H9 (cell line): ENCODE data around the gene HIP1. TPM values are rescaled to one million over a fixed set of nuclear protein-coding genes. Genes with fewer than 3 reads are reported as not detected.

Experiments used
- DNase-seq: peaks from one replicate; pipeline ENCODE4 v3.0.0-alpha.2; 2017
- H2AFZ ChIP-seq: one replicate; pipeline ENCODE4 v1.6.1; 2013; ENCODE audit warnings: mild to moderate bottlenecking, low read length, control low read depth, moderate library complexity
- H2AK5ac ChIP-seq: 2 replicates; pipeline ENCODE4 v1.6.1; 2013; ENCODE audit warnings: low read length, control low read depth, mixed read lengths; ENCODE audit not compliant: insufficient read length
- H2BK120ac ChIP-seq: one replicate; pipeline ENCODE4 v1.6.1; 2013; ENCODE audit warnings: low read depth, mild to moderate bottlenecking, low read length, control low read depth, inconsistent platforms; ENCODE audit not compliant: poor library complexity, severe bottlenecking
- H2BK12ac ChIP-seq: 2 replicates; pipeline ENCODE4 v1.6.1; 2013; ENCODE audit warnings: low read length, control low read depth, mixed read lengths, low read depth; ENCODE audit not compliant: insufficient read length
- H2BK15ac ChIP-seq: 2 replicates; pipeline ENCODE4 v1.6.1; 2013; ENCODE audit warnings: low read depth, low read length, control low read depth
- H2BK20ac ChIP-seq: one replicate; pipeline ENCODE4 v1.6.1; 2013; ENCODE audit warnings: low read depth, mild to moderate bottlenecking, low read length, control low read depth, inconsistent platforms; ENCODE audit not compliant: poor library complexity, severe bottlenecking
- H2BK5ac ChIP-seq: 2 replicates; pipeline ENCODE4 v1.6.1; 2013; ENCODE audit warnings: low read length, control low read depth, mixed read lengths; ENCODE audit not compliant: insufficient read length
- H3K14ac ChIP-seq: 2 replicates; pipeline ENCODE4 v1.6.1; 2013; ENCODE audit warnings: low read length, control low read depth; ENCODE audit not compliant: insufficient read depth
- H3K18ac ChIP-seq: 2 replicates; pipeline ENCODE4 v1.6.1; 2013; ENCODE audit warnings: low read depth, mild to moderate bottlenecking, mixed read lengths, low read length, control low read depth; ENCODE audit not compliant: insufficient read length
- H3K23ac ChIP-seq: 2 replicates; pipeline ENCODE4 v1.6.1; 2013; ENCODE audit warnings: low read length, control low read depth, mixed read lengths, low read depth; ENCODE audit not compliant: insufficient read length
- H3K23me2 ChIP-seq: 2 replicates; pipeline ENCODE4 v1.6.1; 2013; ENCODE audit warnings: low read depth, mild to moderate bottlenecking, mixed read lengths, low read length, control low read depth; ENCODE audit not compliant: insufficient read length, poor library complexity, severe bottlenecking
- H3K27ac ChIP-seq: 2 replicates; pipeline ENCODE4 v1.5.1; 2013; ENCODE audit warnings: low read length, control low read depth, mixed read lengths, low read depth; ENCODE audit not compliant: insufficient read length
- H3K27me3 ChIP-seq: 2 replicates; pipeline ENCODE4 v1.6.1; 2013; ENCODE audit warnings: low read length, control low read depth, inconsistent platforms; ENCODE audit not compliant: insufficient read depth
- H3K4ac ChIP-seq: 2 replicates; pipeline ENCODE4 v1.6.1; 2013; ENCODE audit warnings: low read depth, mild to moderate bottlenecking, control low read depth, inconsistent platforms, low read length, moderate library complexity
- H3K4me1 ChIP-seq: 2 replicates; pipeline ENCODE4 v1.6.1; 2013; ENCODE audit warnings: low read length, control low read depth, inconsistent platforms; ENCODE audit not compliant: insufficient read depth
- H3K4me2 ChIP-seq: 2 replicates; pipeline ENCODE4 v1.6.1; 2013; ENCODE audit warnings: low read length, control low read depth, mixed read lengths; ENCODE audit not compliant: insufficient read length, insufficient read depth
- H3K56ac ChIP-seq: 2 replicates; pipeline ENCODE4 v1.6.1; 2013; ENCODE audit warnings: low read depth, mild to moderate bottlenecking, mixed read lengths, low read length, control low read depth; ENCODE audit not compliant: insufficient read length
- H3K79me1 ChIP-seq: 2 replicates; pipeline ENCODE4 v1.6.1; 2013; ENCODE audit warnings: low read depth, mild to moderate bottlenecking, moderate library complexity, low read length, control low read depth, inconsistent platforms; ENCODE audit not compliant: insufficient read depth, poor library complexity, severe bottlenecking
- H3K79me2 ChIP-seq: 2 replicates; pipeline ENCODE4 v1.6.1; 2013; ENCODE audit warnings: low read length, control low read depth, inconsistent platforms; ENCODE audit not compliant: insufficient read depth
- H3K9ac ChIP-seq: 2 replicates; pipeline ENCODE4 v1.6.1; 2013; ENCODE audit warnings: low read length, control low read depth, mixed read lengths; ENCODE audit not compliant: insufficient read length; ENCODE audit errors: extremely low read depth
- H3K9me3 ChIP-seq: one replicate; pipeline ENCODE4 v1.6.1; 2013; ENCODE audit warnings: low read depth, low read length, inconsistent platforms; ENCODE audit not compliant: control insufficient read depth
- H3T11ph ChIP-seq: one replicate; pipeline ENCODE4 v1.6.1; 2013; ENCODE audit warnings: mild to moderate bottlenecking, low read length, control low read depth, inconsistent platforms
- H4K20me1 ChIP-seq: one replicate; pipeline ENCODE4 v1.6.1; 2013; ENCODE audit not compliant: control insufficient read depth, insufficient read length, insufficient read depth
- H4K5ac ChIP-seq: 2 replicates; pipeline ENCODE4 v1.6.1; 2013; ENCODE audit warnings: low read depth, mild to moderate bottlenecking, mixed read lengths, low read length, control low read depth; ENCODE audit not compliant: insufficient read length
- H4K8ac ChIP-seq: replicated peaks from 2 replicates; pipeline ENCODE4 v1.6.1; 2013; ENCODE audit warnings: low read length, control low read depth, mixed read lengths, low read depth; ENCODE audit not compliant: insufficient read length
- H4K91ac ChIP-seq: 2 replicates; pipeline ENCODE4 v1.6.1; 2013; ENCODE audit warnings: low read depth, mild to moderate bottlenecking, moderate library complexity, mixed read lengths, low read length, control low read depth; ENCODE audit not compliant: insufficient read length
- H3K27ac Mint-ChIP-seq, 3 experiments: 2 replicates in 2 of 3; 3 replicates in 1 of 3; pipeline ENCODE4 v1.8.0; 2020 to 2021; ENCODE audit warnings: mixed read lengths in 3 of 3, mild to moderate bottlenecking in 1 of 3, moderate library complexity in 1 of 3
- H3K27me3 Mint-ChIP-seq: 2 replicates; pipeline ENCODE4 v1.8.0; 2021; ENCODE audit warnings: low read depth, mild to moderate bottlenecking, moderate library complexity, mixed read lengths
- H3K36me3 Mint-ChIP-seq, 3 experiments: 2 replicates in 2 of 3; 3 replicates in 1 of 3; pipeline ENCODE4 v1.8.0; 2020 to 2021; ENCODE audit warnings: low read depth in 3 of 3, mixed read lengths in 3 of 3; ENCODE audit not compliant: insufficient read depth in 1 of 3
- H3K4me1 Mint-ChIP-seq, 2 experiments: 2 replicates each; pipeline ENCODE4 v1.8.0; 2020; ENCODE audit warnings: mixed read lengths in 2 of 2
- H3K4me3 Mint-ChIP-seq, 2 experiments: 2 replicates in 1 of 2; 3 replicates in 1 of 2; pipeline ENCODE4 v1.8.0; 2020 to 2021; ENCODE audit warnings: mild to moderate bottlenecking in 2 of 2, mixed read lengths in 2 of 2, moderate library complexity in 1 of 2
- H3K9me3 Mint-ChIP-seq, 2 experiments: 2 replicates in 1 of 2; 3 replicates in 1 of 2; pipeline ENCODE4 v1.8.0; 2020; ENCODE audit warnings: mild to moderate bottlenecking in 2 of 2, mixed read lengths in 2 of 2, moderate library complexity in 1 of 2
- CTCF ChIP-seq: fragments of 200-600 bp; sonication (generic); conservative IDR thresholded peaks from 3 replicates; pipeline ENCODE4 v1.8.0; 2021; ENCODE audit warnings: antibody characterized with exemption, mild to moderate bottlenecking
- WGBS: extraction: QIAGEN DNeasy Blood & Tissue Kit; methylation state at CpG from one replicate; pipeline ENCODE4 v1.1.7; 2013; ENCODE audit warnings: missing lambda C conversion rate, low lambda C conversion rate, mixed read lengths; ENCODE audit not compliant: insufficient read length; ENCODE audit errors: extremely low coverage; 5-methylcytosine and 5-hydroxymethylcytosine counted together
- total RNA-seq: library from RNA; stranded (reverse); gene quantifications from 2 replicates; pipeline ENCODE4 v1.2.1, GENCODE V29; 2021

The HIP1 gene
- total RNA-seq, 1 experiment from 2014 or later: 87.5 TPM

DNA sequence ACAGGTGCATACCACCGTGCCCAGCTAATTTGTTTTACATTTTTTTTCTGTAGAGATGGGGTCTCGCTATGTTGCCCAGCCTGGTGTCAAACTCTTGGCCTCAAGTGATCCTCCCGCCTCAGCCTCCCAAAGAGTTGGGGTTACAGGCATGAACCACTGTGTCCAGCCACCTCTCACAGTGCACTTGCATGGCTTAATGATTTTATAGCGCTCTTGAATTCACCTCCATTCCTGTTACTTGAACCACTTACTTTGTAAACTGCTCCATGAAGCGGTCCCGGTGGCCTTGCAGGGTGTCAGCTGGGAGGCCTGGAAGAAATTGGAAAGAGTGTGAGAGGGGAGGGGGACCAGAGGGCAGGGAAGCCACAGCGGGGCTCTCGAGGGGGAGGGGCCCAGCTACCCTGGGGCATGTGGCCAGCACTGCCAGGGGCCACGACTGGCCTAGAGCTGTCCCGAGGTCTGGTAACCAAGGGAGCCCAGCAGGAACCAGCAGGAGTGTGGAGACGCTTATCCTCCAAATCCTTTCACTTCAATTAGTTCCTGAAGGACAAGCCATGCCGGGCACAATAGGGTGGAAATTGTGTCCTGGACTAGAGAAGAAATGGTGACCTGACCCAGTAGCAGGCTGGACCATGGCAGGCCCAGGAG lies 170.7 kb downstream of the HIP1 start:
- Mint-ChIP-seq H3K27me3 (no peaks in the 10 kb centered on the region), H3K4me1 (no peaks in the 10 kb centered on the region), H3K27ac (peak overlapping the region in 1 of 3 experiments; percentile 82; a peak in 1 of 7 replicates), H3K4me3 (no peak overlapping the region), H3K36me3 (peaks cover 43 to 89% (median 73%) of the 10 kb centered on the region in 3 experiments), H3K9me3 (no peaks in the 10 kb centered on the region)
- Histone ChIP-seq H2BK5ac (no peak overlapping the region), H3K4me1 (no peaks in the 10 kb centered on the region), H3K56ac (no peak overlapping the region), H4K91ac (no peak overlapping the region), H2BK20ac (no peak overlapping the region), H3K14ac (no peak overlapping the region), H3K23ac (no peak overlapping the region), H3K18ac (no peak overlapping the region), H4K8ac (no peak overlapping the region), H3K27ac (no peak overlapping the region), H2AK5ac (no peak overlapping the region), H3K4me2 (no peak overlapping the region), H2BK15ac (no peak overlapping the region), H3K79me1 (no peaks in the 10 kb centered on the region), H4K20me1 (no peaks in the 10 kb centered on the region), H2BK12ac (no peak overlapping the region), H3K79me2 (no peaks in the 10 kb centered on the region), H3K4ac (no peak overlapping the region), H2AFZ (no peak overlapping the region), H3K9ac (no peak overlapping the region), H2BK120ac (no peak overlapping the region), H3K27me3 (no peaks in the 10 kb centered on the region), H3K9me3 (no peaks in the 10 kb centered on the region), H3K23me2 (no peaks in the 10 kb centered on the region), H4K5ac (no peak overlapping the region), H3T11ph (no peak overlapping the region)
- no peak for TF ChIP-seq CTCF
- no CpG with 5 or more reads among the region's 12 CpGs for WGBS
- no peak for DNase-seq
